RWPE2 (cell line): Measurements from ENCODE around the gene SNED1.
A peak's percentile ranks its signal among the peaks of the same experiment; 100 is the strongest.

Source experiments
- ATAC-seq: fragments of 200-7000 bp; cut with Tn5 transposase; 3 replicates; pipeline ENCODE4 v1.9.1; 2021; ENCODE audit warnings: low read depth
- DNase-seq: peaks from one replicate; pipeline ENCODE4 v3.0.0-alpha.2; 2020; ENCODE audit warnings: low spot score
- H3K27ac ChIP-seq: fragments of 450-650 bp; 2 replicates; pipeline ENCODE4 v1.5.1; 2017; ENCODE audit warnings: mild to moderate bottlenecking; ENCODE audit not compliant: poor library complexity, severe bottlenecking
- H3K27me3 ChIP-seq: fragments of 250-450 bp; sonication (Bioruptor Pico); 2 replicates; pipeline ENCODE4 v1.5.1; 2021; ENCODE audit warnings: mild to moderate bottlenecking, moderate library complexity; ENCODE audit not compliant: insufficient read depth, poor library complexity, severe bottlenecking
- H3K36me3 ChIP-seq: fragments of 250-450 bp; sonication (Bioruptor Pico); 2 replicates; pipeline ENCODE4 v1.5.1; 2020; ENCODE audit warnings: low read depth, mild to moderate bottlenecking, moderate library complexity
- H3K4me1 ChIP-seq: fragments of 250-450 bp; sonication (Bioruptor Pico); 2 replicates; pipeline ENCODE4 v1.5.1; 2021; ENCODE audit warnings: mild to moderate bottlenecking, moderate library complexity; ENCODE audit not compliant: insufficient read depth, poor library complexity, severe bottlenecking
- H3K4me3 ChIP-seq: fragments of 250-450 bp; sonication (Bioruptor Pico); 2 replicates; pipeline ENCODE4 v1.5.1; 2021; ENCODE audit warnings: mild to moderate bottlenecking, moderate library complexity; ENCODE audit not compliant: severe bottlenecking
- H3K9me3 ChIP-seq: fragments of 250-450 bp; sonication (Bioruptor Pico); 2 replicates; pipeline ENCODE4 v1.5.1; 2021; ENCODE audit warnings: mild to moderate bottlenecking, moderate library complexity; ENCODE audit not compliant: severe bottlenecking
- CTCF ChIP-seq: fragments of 450-650 bp; IDR thresholded peaks from one replicate; pipeline ENCODE4 v1.5.1; 2017; ENCODE audit warnings: mild to moderate bottlenecking, moderate library complexity; ENCODE audit not compliant: poor library complexity, severe bottlenecking

Gene SNED1

GRCh38 chr2:240990726-240991377 is 7.6 kb upstream of the SNED1 start:
- ATAC-seq (no peak), DNase-seq (peak; percentile 55)
- Histone ChIP-seq H3K27ac (no peak overlapping the region), H3K9me3 (no peaks in the 10 kb centered on the region), H3K27me3 (no peaks in the 10 kb centered on the region), H3K4me1 (peaks cover 7% of the 10 kb centered on the region), H3K36me3 (no peaks in the 10 kb centered on the region), H3K4me3 (no peak overlapping the region)
- TF ChIP-seq CTCF, result no peak

GRCh38 chr2:240991378-240992263 is 6.8 kb upstream of the SNED1 start:
- Histone ChIP-seq H3K4me1 (peaks cover 7% of the 10 kb centered on the region), H3K9me3 (no peaks in the 10 kb centered on the region), H3K4me3 (no peak overlapping the region), H3K36me3 (no peaks in the 10 kb centered on the region), H3K27me3 (no peaks in the 10 kb centered on the region), H3K27ac (no peak overlapping the region)
- ATAC-seq (peak; percentile 87), DNase-seq (peak; percentile 88)
- no peak for TF ChIP-seq CTCF

- Histone ChIP-seq H3K36me3 (no peaks in the 10 kb centered on the region), H3K4me1 (peaks cover 7% of the 10 kb centered on the region), H3K27me3 (no peaks in the 10 kb centered on the region), H3K27ac (no peak overlapping the region), H3K4me3 (no peak overlapping the region), H3K9me3 (no peaks in the 10 kb centered on the region)
- no peak for ATAC-seq
- peak; percentile 37 for DNase-seq
- TF ChIP-seq CTCF, result no peak
Observed at GRCh38 chr2:240992572-240993291, 5.7 kb upstream of the SNED1 start.

GRCh38 chr2:240993446-240994170 is 4.8 kb upstream of the SNED1 start:
- no peak for TF ChIP-seq CTCF
- H3K27ac ChIP-seq, result no peak overlapping the region
- ATAC-seq (no peak), DNase-seq (peak; percentile 52)
- no peaks in the 10 kb centered on the region for H3K36me3 ChIP-seq
- no peaks in the 10 kb centered on the region for H3K9me3 ChIP-seq
- peaks cover 7% of the 10 kb centered on the region for H3K4me1 ChIP-seq
- H3K27me3 ChIP-seq, result no peaks in the 10 kb centered on the region
- H3K4me3 ChIP-seq, result no peak overlapping the region
